Bone marrow (tissue), 2 donors: Measurements from ENCODE around the gene KRTAP24-1.

Experiments used
- DNase-seq, 2 donors: peaks; one replicate each; lab custom pipeline; 2025; lab: John Stamatoyannopoulos, UW

KRTAP24-1 gene

GRCh38 chr21:30234050-30234449 is 48.7 kb downstream of the KRTAP24-1 start:
- no peak for DNase-seq

GRCh38 chr21:30233228-30234020 is 49.3 kb downstream of the KRTAP24-1 start:
- no peak for DNase-seq

GRCh38 chr21:30232011-30232410 is 50.7 kb downstream of the KRTAP24-1 start:
- no peak for DNase-seq
